ENCODE results near the gene NEU2.

DNA sequence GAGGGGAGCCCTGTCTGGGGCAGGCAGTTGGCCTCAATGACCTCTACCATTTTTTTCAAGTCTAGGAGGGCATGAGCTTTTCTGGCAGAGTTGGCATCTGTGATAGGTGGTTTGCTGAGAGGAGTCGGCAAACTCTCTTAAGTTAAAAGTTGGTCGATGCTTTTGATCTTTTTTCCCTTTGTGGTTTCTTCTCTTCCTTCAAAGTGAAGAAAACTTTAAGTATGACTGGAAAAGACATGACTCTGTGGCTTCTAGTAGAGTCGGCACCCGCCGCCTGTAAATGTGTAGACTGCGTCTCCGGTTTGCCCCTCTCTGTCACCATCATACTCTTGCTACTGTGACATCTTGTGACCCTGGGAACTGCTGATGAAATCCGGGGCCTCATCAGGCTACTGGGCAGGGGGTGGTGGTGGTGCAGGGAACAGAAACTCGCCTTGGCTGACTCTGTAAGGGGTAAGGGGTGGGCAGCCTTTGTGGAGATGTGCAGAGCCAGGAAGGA is 48.8 kb downstream of the NEU2 start:
- TF ChIP-seq, protein P1, sequence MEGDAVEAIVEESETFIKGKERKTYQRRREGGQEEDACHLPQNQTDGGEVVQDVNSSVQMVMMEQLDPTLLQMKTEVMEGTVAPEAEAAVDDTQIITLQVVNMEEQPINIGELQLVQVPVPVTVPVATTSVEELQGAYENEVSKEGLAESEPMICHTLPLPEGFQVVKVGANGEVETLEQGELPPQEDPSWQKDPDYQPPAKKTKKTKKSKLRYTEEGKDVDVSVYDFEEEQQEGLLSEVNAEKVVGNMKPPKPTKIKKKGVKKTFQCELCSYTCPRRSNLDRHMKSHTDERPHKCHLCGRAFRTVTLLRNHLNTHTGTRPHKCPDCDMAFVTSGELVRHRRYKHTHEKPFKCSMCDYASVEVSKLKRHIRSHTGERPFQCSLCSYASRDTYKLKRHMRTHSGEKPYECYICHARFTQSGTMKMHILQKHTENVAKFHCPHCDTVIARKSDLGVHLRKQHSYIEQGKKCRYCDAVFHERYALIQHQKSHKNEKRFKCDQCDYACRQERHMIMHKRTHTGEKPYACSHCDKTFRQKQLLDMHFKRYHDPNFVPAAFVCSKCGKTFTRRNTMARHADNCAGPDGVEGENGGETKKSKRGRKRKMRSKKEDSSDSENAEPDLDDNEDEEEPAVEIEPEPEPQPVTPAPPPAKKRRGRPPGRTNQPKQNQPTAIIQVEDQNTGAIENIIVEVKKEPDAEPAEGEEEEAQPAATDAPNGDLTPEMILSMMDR (conservative IDR thresholded peaks at IDR 0.05 in 1 of 2, IDR thresholded peaks at IDR 0.05 in 1 of 2; ENCODE audit: extremely low read depth in 1 of 2, insufficient read depth in 1 of 2, low read depth in 1 of 2, low read length in 2 of 2) = no peak
- TF ChIP-seq EZH2 (IDR thresholded peaks at IDR 0.05; ENCODE audit: borderline replicate concordance, low read length) = no peak

Data from mammary epithelial cell (primary cell).